AG09319 (cell line): ENCODE measurements around the gene PGP.

ENCODE experiments used
- DNase-seq: peaks from one replicate; pipeline ENCODE4 v3.0.0-alpha.2; 2010; ENCODE audit warnings: low read depth; ENCODE audit errors: extremely low read depth
- CTCF ChIP-seq: IDR thresholded peaks from 2 replicates; pipeline ENCODE4 v1.5.1; 2011; ENCODE audit warnings: low read depth, mild to moderate bottlenecking, inconsistent platforms, low read length, moderate library complexity

Gene PGP

GRCh38 chr16:2177561-2177960, 37.1 kb downstream of the PGP start:
- TF ChIP-seq CTCF = no peak
- DNase-seq = no peak

- no peak for TF ChIP-seq CTCF
- no peak for DNase-seq
Measured at GRCh38 chr16:2177101-2177500, 37.5 kb downstream of the PGP start.

- DNase-seq = no peak
- TF ChIP-seq CTCF = no peak
Measured at GRCh38 chr16:2176047-2176446, 38.6 kb downstream of the PGP start.

- no peak for TF ChIP-seq CTCF
Measured at GRCh38 chr16:2175454-2175853, 39.2 kb downstream of the PGP start.

GRCh38 chr16:2174396-2175131, 40.1 kb downstream of the PGP start:
- no peak for TF ChIP-seq CTCF
- no peak for DNase-seq

More at GRCh38 chr16:2175454-2175853, 39.2 kb downstream of the PGP start:
- DNase-seq = no peak

- TF ChIP-seq CTCF = no peak
- no peak for DNase-seq
Measured at GRCh38 chr16:2173916-2174315, 40.7 kb downstream of the PGP start.

- TF ChIP-seq CTCF = no peak
- DNase-seq = no peak
Measured at GRCh38 chr16:2173366-2173765, 41.3 kb downstream of the PGP start.
